Measurements from ENCODE around the gene CAPZA1. TPM values are rescaled to one million over a fixed set of nuclear protein-coding genes. Genes with fewer than 3 reads are reported as not detected.

The CAPZA1 gene
- total RNA-seq, 1 experiment from 2014 or later = 273 TPM

GRCh38 chr1:112711041-112711440 is 91.4 kb downstream of the CAPZA1 start:
- Histone ChIP-seq H3K9ac (ENCODE audit: low read length) (no peak overlapping the region), H3K36me3 (ENCODE audit: low read depth, low read length) (no peaks in the 10 kb centered on the region), H4K20me1 (ENCODE audit: low read length) (no peaks in the 10 kb centered on the region), H3K27ac (ENCODE audit: low read length) (no peak overlapping the region), H3K4me2 (ENCODE audit: low read length) (no peak overlapping the region), H3F3A (ENCODE audit: low read length, unreplicated experiment) (no peaks in the 10 kb centered on the region), H3K27me3 (ENCODE audit: low read length) (no peaks in the 10 kb centered on the region), H2AFZ (ENCODE audit: low read length) (no peak overlapping the region), H3K4me3 (ENCODE audit: low read length) (no peak overlapping the region), H3K79me2 (ENCODE audit: low read length) (peaks cover 9% of the 10 kb centered on the region), H3K4me1 (ENCODE audit: insufficient read depth, low read length) (peaks cover 21% of the 10 kb centered on the region), H3K9me3 (ENCODE audit: low read length) (no peaks in the 10 kb centered on the region), H3K9me2 (replicated peaks; ENCODE audit: low read length) (no peaks in the 10 kb centered on the region)
- no peak for TF ChIP-seq EZH2 (IDR thresholded peaks at IDR 0.05; ENCODE audit: low read length, unreplicated experiment)
- no peak for TF ChIP-seq EZH2phosphoT487 (IDR thresholded peaks at IDR 0.05; ENCODE audit: borderline replicate concordance, low read length)
- TF ChIP-seq CTCF (conservative IDR thresholded peaks at IDR 0.05; ENCODE audit: low read depth, low read length) = no peak
- intact Hi-C loops (cut with micrococcal nuclease) = no loop called here
- ATAC-seq = no peak
- no peak for DNase-seq
- ChIA-PET CTCF (no interaction called here), POLR2A (ENCODE audit: unreplicated experiment) (no interaction called here)
- no TSS peak for BruUV-seq (replicated peaks)

GRCh38 chr1:112711670-112712069 is 92.0 kb downstream of the CAPZA1 start:
- Histone ChIP-seq H3K4me3 (ENCODE audit: low read length) (no peak overlapping the region), H3K79me2 (ENCODE audit: low read length) (peaks cover 2% of the 10 kb centered on the region), H3K9me3 (ENCODE audit: low read length) (no peaks in the 10 kb centered on the region), H3K4me2 (ENCODE audit: low read length) (no peak overlapping the region), H3K4me1 (ENCODE audit: insufficient read depth, low read length) (peaks cover 21% of the 10 kb centered on the region), H3K9ac (ENCODE audit: low read length) (no peak overlapping the region), H3K9me2 (replicated peaks; ENCODE audit: low read length) (no peaks in the 10 kb centered on the region), H3F3A (ENCODE audit: low read length, unreplicated experiment) (no peaks in the 10 kb centered on the region), H3K27ac (ENCODE audit: low read length) (no peak overlapping the region), H3K36me3 (ENCODE audit: low read depth, low read length) (no peaks in the 10 kb centered on the region), H3K27me3 (ENCODE audit: low read length) (no peaks in the 10 kb centered on the region), H2AFZ (ENCODE audit: low read length) (no peak overlapping the region), H4K20me1 (ENCODE audit: low read length) (no peaks in the 10 kb centered on the region)
- intact Hi-C loops (cut with micrococcal nuclease) = no loop called here
- ChIA-PET CTCF (no interaction called here), POLR2A (ENCODE audit: unreplicated experiment) (no interaction called here)
- no peak for ATAC-seq
- BruUV-seq (replicated peaks) = no TSS peak
- DNase-seq = no peak
- TF ChIP-seq EZH2phosphoT487 (IDR thresholded peaks at IDR 0.05; ENCODE audit: borderline replicate concordance, low read length) (no peak), CTCF (conservative IDR thresholded peaks at IDR 0.05; ENCODE audit: low read depth, low read length) (no peak), EZH2 (IDR thresholded peaks at IDR 0.05; ENCODE audit: low read length, unreplicated experiment) (no peak)

- DNase-seq (no peak), ATAC-seq (no peak)
- no peaks in the 10 kb centered on the region for H3F3A ChIP-seq (ENCODE audit: low read length, unreplicated experiment)
- ChIA-PET POLR2A (ENCODE audit: unreplicated experiment) (no interaction called here), CTCF (no interaction called here)
- H3K36me3 ChIP-seq (ENCODE audit: low read depth, low read length) = no peaks in the 10 kb centered on the region
- no peaks in the 10 kb centered on the region for H3K27me3 ChIP-seq (ENCODE audit: low read length)
- no peaks in the 10 kb centered on the region for H4K20me1 ChIP-seq (ENCODE audit: low read length)
- H3K4me3 ChIP-seq (ENCODE audit: low read length) = no peak overlapping the region
- TF ChIP-seq CTCF (conservative IDR thresholded peaks at IDR 0.05; ENCODE audit: low read depth, low read length) (no peak), EZH2phosphoT487 (IDR thresholded peaks at IDR 0.05; ENCODE audit: borderline replicate concordance, low read length) (no peak), EZH2 (IDR thresholded peaks at IDR 0.05; ENCODE audit: low read length, unreplicated experiment) (no peak)
- peaks cover 21% of the 10 kb centered on the region for H3K4me1 ChIP-seq (ENCODE audit: insufficient read depth, low read length)
- H3K9me3 ChIP-seq (ENCODE audit: low read length) = no peaks in the 10 kb centered on the region
- no TSS peak for BruUV-seq (replicated peaks)
- no peaks in the 10 kb centered on the region for H3K9me2 ChIP-seq (replicated peaks; ENCODE audit: low read length)
- intact Hi-C loops (cut with micrococcal nuclease) = no loop called here
- no peak overlapping the region for H3K9ac ChIP-seq (ENCODE audit: low read length)
- no peaks in the 10 kb centered on the region for H3K79me2 ChIP-seq (ENCODE audit: low read length)
- no peak overlapping the region for H3K4me2 ChIP-seq (ENCODE audit: low read length)
- no peak overlapping the region for H2AFZ ChIP-seq (ENCODE audit: low read length)
- no peak overlapping the region for H3K27ac ChIP-seq (ENCODE audit: low read length)
Measured at GRCh38 chr1:112712191-112712590, 92.6 kb downstream of the CAPZA1 start.

Measured in PC-3 (cell line).